GM18870 (cell line): ENCODE data around the gene SYNJ2.

Experiments used
- ATAC-seq: cut with Tn5 transposase; IDR thresholded peaks from one replicate; pipeline ENCODE4 v1.9.1; 2021; ENCODE audit warnings: moderate library complexity; ENCODE audit not compliant: unreplicated experiment

The SYNJ2 gene

GRCh38 chr6:158057213-158057987, 75.7 kb downstream of the SYNJ2 start:
- no peak for ATAC-seq

- ATAC-seq = no peak
Observed at GRCh38 chr6:158058171-158058651, 76.5 kb downstream of the SYNJ2 start.

- no peak for ATAC-seq
Observed at GRCh38 chr6:158059108-158059507, 77.4 kb downstream of the SYNJ2 start.

- no peak for ATAC-seq
Observed at GRCh38 chr6:158060455-158061360, 79.0 kb downstream of the SYNJ2 start.

- no peak for ATAC-seq
Observed at GRCh38 chr6:158061361-158061708, 79.7 kb downstream of the SYNJ2 start.

DNA sequence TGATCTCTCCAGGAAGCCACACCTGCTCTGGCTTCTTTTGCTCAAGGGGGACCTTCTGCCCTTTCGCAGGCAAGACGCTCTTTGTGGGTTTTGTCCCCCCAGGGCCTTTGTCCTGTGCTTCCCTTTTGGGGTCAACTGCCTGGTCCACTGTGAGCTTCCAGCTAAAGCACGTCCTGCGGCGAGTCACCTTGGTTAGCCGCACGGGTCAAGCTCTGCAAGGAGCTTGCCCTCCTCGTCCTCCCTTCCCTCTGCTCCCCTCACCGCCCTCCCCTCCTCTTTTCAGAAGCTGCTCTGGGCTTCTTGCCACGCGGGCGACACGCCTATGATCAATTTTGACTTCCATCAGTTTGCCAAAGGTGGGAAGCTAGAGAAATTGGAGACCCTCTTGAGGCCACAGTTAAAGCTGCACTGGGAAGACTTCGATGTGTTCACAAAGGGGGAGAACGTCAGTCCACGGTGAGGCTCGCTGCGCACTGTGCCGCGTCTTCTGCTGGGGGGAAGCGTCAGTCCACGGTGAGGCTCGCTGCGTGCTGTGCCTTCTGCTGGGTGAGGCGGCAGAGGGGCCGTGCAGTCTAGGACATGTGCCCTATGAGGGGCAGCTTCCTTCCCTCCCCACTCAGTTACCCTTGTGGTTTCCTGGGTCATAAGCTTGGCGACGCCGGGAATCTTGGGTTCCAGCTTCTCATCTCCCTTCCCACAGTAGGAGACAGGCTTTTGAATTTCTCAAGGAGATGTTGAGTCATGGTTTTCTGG, 80.2 kb downstream of the SYNJ2 start:
- ATAC-seq = no peak

DNA sequence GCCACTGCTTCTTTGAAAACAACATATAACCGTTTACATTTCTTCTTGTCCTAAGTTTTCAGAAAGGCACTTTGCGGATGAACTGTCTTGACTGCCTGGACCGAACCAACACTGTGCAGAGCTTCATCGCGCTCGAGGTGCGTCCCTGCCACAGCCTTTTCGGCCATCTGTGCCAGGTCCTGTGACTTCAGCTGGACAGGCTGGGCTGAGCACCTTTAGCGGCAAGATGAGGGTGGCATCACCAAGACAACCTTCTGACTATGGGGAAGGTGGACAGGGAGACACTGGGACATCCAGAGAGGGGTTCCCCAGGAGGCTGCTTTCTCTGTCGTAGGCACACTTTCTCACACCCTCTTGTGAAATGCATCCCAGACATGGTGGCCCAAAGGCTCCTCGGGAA, 82.1 kb downstream of the SYNJ2 start:
- ATAC-seq = no peak

DNA sequence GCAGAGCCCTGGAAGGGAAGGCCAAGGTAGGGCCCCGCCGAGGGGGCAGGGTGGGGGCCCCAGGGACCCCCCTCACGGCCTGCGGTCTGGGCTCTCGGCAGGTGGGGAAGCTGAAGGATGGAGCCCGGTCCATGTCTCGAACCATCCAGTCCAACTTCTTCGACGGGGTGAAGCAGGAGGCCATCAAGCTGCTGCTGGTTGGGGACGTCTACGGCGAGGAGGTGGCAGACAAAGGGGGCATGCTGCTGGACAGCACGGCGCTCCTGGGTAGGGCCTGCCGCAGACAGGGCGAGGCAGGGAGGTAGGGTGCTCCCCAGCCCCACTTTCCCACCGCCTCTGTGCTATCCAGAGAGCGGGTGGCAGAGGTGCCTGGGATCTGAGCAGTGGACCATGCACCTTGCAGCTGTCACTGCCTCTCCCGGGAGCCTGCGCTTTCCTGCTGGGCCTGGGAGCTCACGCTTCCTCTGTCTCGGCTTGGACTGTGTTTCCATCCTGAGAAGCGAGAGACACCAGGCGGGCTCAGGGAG, 83.1 kb downstream of the SYNJ2 start:
- no peak for ATAC-seq

DNA sequence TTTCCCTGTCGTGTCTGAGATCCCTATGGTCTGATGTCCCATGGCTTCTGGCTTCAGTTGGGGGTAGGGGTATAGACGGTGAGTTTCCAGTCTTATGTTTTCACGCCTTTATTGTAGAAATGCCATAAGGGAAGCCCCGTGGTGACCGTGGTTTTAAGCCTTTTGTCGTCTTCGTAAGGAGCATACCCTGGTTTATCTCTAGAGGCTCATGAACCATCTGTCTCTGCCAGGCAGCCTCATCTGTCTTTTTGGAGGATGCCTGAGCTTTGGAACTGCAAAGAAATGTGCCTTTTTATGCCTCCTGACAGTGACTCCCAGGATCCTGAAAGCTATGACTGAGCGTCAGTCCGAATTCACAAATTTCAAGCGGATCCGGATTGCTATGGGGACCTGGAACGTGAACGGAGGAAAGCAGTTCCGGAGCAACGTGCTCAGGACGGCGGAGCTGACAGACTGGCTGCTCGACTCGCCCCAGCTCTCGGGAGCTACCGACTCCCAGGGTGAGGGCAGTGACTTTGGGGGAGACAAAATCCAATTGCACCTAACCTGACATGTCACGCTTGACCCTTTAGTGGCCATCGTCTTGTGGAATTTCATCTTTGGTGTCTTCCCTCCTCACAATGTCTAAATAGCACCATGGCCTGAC, 84.6 kb downstream of the SYNJ2 start:
- no peak for ATAC-seq

- no peak for ATAC-seq
Observed at GRCh38 chr6:158067436-158068015, 85.9 kb downstream of the SYNJ2 start.

GRCh38 chr6:158068156-158068892, 86.7 kb downstream of the SYNJ2 start:
- ATAC-seq = no peak

DNA sequence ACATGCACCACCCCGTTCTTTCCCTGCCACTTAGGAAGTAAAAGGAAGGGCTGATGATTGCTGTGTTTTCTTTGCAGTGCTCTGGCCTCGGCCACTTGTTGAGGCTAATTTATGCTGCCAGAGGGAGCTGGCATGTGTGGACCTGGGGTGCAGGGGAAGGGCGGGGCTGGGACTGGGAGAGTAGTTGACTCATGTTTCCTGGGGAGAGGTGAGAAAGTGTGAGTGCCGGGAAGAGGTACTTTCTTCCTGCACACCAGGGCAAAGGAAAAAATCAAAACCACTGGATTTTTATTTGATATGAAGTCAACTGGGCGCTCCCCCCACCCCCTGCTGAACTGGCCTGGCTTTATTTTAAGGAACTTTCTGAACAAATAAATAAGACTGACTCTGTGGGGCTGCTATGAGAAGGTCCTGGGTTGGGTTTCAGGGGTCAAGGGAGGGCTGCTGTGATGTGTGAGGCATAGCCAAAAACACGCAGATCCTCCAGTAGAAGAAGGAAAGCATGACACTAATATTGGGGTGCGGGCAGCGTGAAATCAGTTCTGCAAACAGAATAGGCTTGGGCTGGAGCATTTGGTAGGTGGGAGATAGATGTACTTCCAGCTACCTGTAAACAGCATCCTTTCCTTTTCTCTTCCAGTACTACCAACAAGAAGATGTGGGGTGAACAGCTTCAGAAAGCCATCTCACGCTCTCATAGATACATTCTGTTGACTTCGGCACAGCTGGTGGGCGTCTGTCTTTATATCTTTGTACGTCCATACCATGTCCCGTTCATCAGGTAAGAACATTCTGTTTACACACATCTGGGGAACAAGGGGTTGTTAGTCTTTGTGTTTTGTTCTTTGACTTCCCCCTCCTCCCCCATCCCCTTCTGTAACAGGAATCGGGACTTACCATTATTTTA, 87.5 kb downstream of the SYNJ2 start:
- ATAC-seq = no peak

DNA sequence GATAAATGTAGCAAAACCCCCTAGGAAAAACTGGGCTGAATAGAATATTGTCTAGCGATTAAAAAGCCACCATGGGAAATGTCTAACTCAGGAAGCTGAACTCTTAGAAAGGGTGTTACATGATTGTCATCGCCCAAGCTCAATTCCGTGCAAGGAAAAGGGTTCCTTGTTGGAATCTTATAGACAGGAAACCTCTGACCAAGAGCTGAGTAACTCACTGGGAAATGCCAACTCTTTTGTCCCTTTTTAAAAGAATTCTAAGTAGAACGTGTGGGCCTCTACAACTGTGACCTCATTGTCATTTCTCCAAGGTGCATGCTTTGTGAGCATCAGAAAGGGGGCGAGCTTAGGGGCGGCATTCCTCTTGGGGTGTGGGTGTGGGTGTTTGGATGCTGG, 88.1 kb downstream of the SYNJ2 start:
- no peak for ATAC-seq

GRCh38 chr6:158070513-158070912, 88.8 kb downstream of the SYNJ2 start:
- no peak for ATAC-seq

- no peak for ATAC-seq
Observed at GRCh38 chr6:158071121-158072082, 89.7 kb downstream of the SYNJ2 start.

- no peak for ATAC-seq
Observed at GRCh38 chr6:158072083-158072721, 90.5 kb downstream of the SYNJ2 start.

- ATAC-seq = no peak
Observed at GRCh38 chr6:158073776-158074175, 92.1 kb downstream of the SYNJ2 start.
